Measurements from ENCODE around the gene ZNF782.

DNA sequence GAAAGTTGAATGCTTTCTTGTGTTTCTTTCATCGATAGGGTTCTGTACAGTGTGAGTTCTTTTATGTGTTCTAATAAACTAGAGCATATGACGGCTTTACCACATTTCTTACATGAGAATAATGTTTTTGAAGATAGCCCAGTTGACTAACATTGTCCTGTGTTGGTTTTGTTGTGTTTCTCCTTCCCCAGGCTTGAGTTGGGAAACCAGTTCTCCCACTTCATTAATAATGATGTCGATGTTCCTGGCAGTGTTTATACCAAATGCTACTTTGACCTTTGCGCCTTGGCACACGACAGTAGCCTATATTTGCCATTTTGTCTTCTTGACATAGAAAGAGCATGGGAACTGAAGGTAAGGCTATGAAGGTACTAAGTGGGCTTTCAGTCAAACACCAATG, 14.4 kb upstream of the ZNF782 start:
- TF ChIP-seq, protein P1, sequence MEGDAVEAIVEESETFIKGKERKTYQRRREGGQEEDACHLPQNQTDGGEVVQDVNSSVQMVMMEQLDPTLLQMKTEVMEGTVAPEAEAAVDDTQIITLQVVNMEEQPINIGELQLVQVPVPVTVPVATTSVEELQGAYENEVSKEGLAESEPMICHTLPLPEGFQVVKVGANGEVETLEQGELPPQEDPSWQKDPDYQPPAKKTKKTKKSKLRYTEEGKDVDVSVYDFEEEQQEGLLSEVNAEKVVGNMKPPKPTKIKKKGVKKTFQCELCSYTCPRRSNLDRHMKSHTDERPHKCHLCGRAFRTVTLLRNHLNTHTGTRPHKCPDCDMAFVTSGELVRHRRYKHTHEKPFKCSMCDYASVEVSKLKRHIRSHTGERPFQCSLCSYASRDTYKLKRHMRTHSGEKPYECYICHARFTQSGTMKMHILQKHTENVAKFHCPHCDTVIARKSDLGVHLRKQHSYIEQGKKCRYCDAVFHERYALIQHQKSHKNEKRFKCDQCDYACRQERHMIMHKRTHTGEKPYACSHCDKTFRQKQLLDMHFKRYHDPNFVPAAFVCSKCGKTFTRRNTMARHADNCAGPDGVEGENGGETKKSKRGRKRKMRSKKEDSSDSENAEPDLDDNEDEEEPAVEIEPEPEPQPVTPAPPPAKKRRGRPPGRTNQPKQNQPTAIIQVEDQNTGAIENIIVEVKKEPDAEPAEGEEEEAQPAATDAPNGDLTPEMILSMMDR (IDR thresholded peaks at IDR 0.05): no peak
- no peak for TF ChIP-seq POLR2AphosphoS5 (IDR thresholded peaks at IDR 0.05)
